ENCODE results near the gene BRD1.

BRD1 gene

GRCh38 chr22:49727191-49727880 is 100.3 kb downstream of the BRD1 start:
- Histone ChIP-seq H2BK5ac (ENCODE audit: low read depth, low read length, poor library complexity, severe bottlenecking) (no peak overlapping the region), H3K27me3 (ENCODE audit: control insufficient read depth in 1 of 2, insufficient read depth in 1 of 2, low read length in 2 of 2) (peaks cover 41 to 55% of the 10 kb centered on the region in 2 experiments), H2AK5ac (ENCODE audit: low read length, severe bottlenecking) (no peak overlapping the region), H3K36me3 (ENCODE audit: control insufficient read depth in 1 of 2, insufficient read depth in 2 of 2, low read depth in 1 of 2, low read length in 2 of 2) (no peaks in the 10 kb centered on the region), H2BK15ac (ENCODE audit: low read depth, poor library complexity, severe bottlenecking) (no peak overlapping the region), H3K9ac (ENCODE audit: low read length) (no peak overlapping the region), H4K8ac (ENCODE audit: low read length) (no peak overlapping the region), H3K4me1 (ENCODE audit: control insufficient read depth, insufficient read depth, low read depth, low read length) (peaks cover 3% of the 10 kb centered on the region), H2BK12ac (ENCODE audit: low read length in 2 of 2) (no peak overlapping the region), H4K91ac (ENCODE audit: low read length) (no peak overlapping the region), H2AFZ (ENCODE audit: low read depth, low read length) (no peak overlapping the region), H3K79me1 (replicated peaks; ENCODE audit: low read length, poor library complexity, severe bottlenecking) (no peaks in the 10 kb centered on the region), H3K23ac (ENCODE audit: low read length in 2 of 2) (no peak overlapping the region), H3K9me3 (ENCODE audit: control insufficient read depth, low read length) (peaks cover 3% of the 10 kb centered on the region), H3K4me3 (ENCODE audit: insufficient read depth in 1 of 2, low read depth in 1 of 2, low read length in 2 of 2) (no peak overlapping the region), H3K4me2 (ENCODE audit: low read length, poor library complexity, severe bottlenecking) (no peak overlapping the region), H3K18ac (ENCODE audit: low read depth in 1 of 2, low read length in 2 of 2) (no peak overlapping the region), H3K27ac (ENCODE audit: low read length, poor library complexity, severe bottlenecking) (no peak overlapping the region), H2BK120ac (ENCODE audit: low read depth, low read length) (no peak overlapping the region), H3K4ac (ENCODE audit: low read depth in 1 of 2, low read length in 2 of 2) (no peak overlapping the region), H3K14ac (ENCODE audit: low read length in 2 of 2) (no peak overlapping the region)
- WGBS: 88% methylated on average over 27 of the region's 27 CpGs
- no peak for DNase-seq

- Histone ChIP-seq H3K9ac (ENCODE audit: low read length) (no peak overlapping the region), H2AFZ (ENCODE audit: low read depth, low read length) (no peak overlapping the region), H3K4ac (ENCODE audit: low read depth in 1 of 2, low read length in 2 of 2) (no peak overlapping the region), H3K18ac (ENCODE audit: low read depth in 1 of 2, low read length in 2 of 2) (no peak overlapping the region), H2BK12ac (ENCODE audit: low read length in 2 of 2) (no peak overlapping the region), H2BK15ac (ENCODE audit: low read depth, poor library complexity, severe bottlenecking) (no peak overlapping the region), H3K27ac (ENCODE audit: low read length, poor library complexity, severe bottlenecking) (no peak overlapping the region), H3K27me3 (ENCODE audit: control insufficient read depth in 1 of 2, insufficient read depth in 1 of 2, low read length in 2 of 2) (peaks cover 41 to 56% of the 10 kb centered on the region in 2 experiments), H3K9me3 (ENCODE audit: control insufficient read depth, low read length) (peaks cover under 1% of the 10 kb centered on the region), H3K36me3 (ENCODE audit: control insufficient read depth in 1 of 2, insufficient read depth in 2 of 2, low read depth in 1 of 2, low read length in 2 of 2) (no peaks in the 10 kb centered on the region), H3K4me3 (ENCODE audit: insufficient read depth in 1 of 2, low read depth in 1 of 2, low read length in 2 of 2) (no peak overlapping the region), H3K4me1 (ENCODE audit: control insufficient read depth, insufficient read depth, low read depth, low read length) (peaks cover 3% of the 10 kb centered on the region), H2AK5ac (ENCODE audit: low read length, severe bottlenecking) (no peak overlapping the region), H4K8ac (ENCODE audit: low read length) (no peak overlapping the region), H3K4me2 (ENCODE audit: low read length, poor library complexity, severe bottlenecking) (no peak overlapping the region), H3K23ac (ENCODE audit: low read length in 2 of 2) (no peak overlapping the region), H2BK5ac (ENCODE audit: low read depth, low read length, poor library complexity, severe bottlenecking) (no peak overlapping the region), H3K79me1 (replicated peaks; ENCODE audit: low read length, poor library complexity, severe bottlenecking) (no peaks in the 10 kb centered on the region), H2BK120ac (ENCODE audit: low read depth, low read length) (no peak overlapping the region), H4K91ac (ENCODE audit: low read length) (no peak overlapping the region), H3K14ac (ENCODE audit: low read length in 2 of 2) (no peak overlapping the region)
- WGBS: 86% methylated on average over 17 of the region's 17 CpGs
- DNase-seq: no peak
Measured at GRCh38 chr22:49726701-49727101, 101.0 kb downstream of the BRD1 start.

- H4K8ac ChIP-seq (ENCODE audit: low read length): no peak overlapping the region
- H3K23ac ChIP-seq (ENCODE audit: low read length in 2 of 2): no peak overlapping the region
- no peak overlapping the region for H3K4me2 ChIP-seq (ENCODE audit: low read length, poor library complexity, severe bottlenecking)
- no peaks in the 10 kb centered on the region for H3K79me1 ChIP-seq (replicated peaks; ENCODE audit: low read length, poor library complexity, severe bottlenecking)
- 74% methylated on average over 10 of the region's 10 CpGs for WGBS
- no peak overlapping the region for H2BK12ac ChIP-seq (ENCODE audit: low read length in 2 of 2)
- H3K4me3 ChIP-seq (ENCODE audit: insufficient read depth in 1 of 2, low read depth in 1 of 2, low read length in 2 of 2): no peak overlapping the region
- no peak overlapping the region for H3K27ac ChIP-seq (ENCODE audit: low read length, poor library complexity, severe bottlenecking)
- no peak overlapping the region for H4K91ac ChIP-seq (ENCODE audit: low read length)
- no peak overlapping the region for H3K18ac ChIP-seq (ENCODE audit: low read depth in 1 of 2, low read length in 2 of 2)
- H3K9me3 ChIP-seq (ENCODE audit: control insufficient read depth, low read length): no peaks in the 10 kb centered on the region
- DNase-seq: no peak
- no peak overlapping the region for H2AK5ac ChIP-seq (ENCODE audit: low read length, severe bottlenecking)
- H3K36me3 ChIP-seq (ENCODE audit: control insufficient read depth in 1 of 2, insufficient read depth in 2 of 2, low read depth in 1 of 2, low read length in 2 of 2): no peaks in the 10 kb centered on the region
- H3K14ac ChIP-seq (ENCODE audit: low read length in 2 of 2): no peak overlapping the region
- peaks cover 3% of the 10 kb centered on the region for H3K4me1 ChIP-seq (ENCODE audit: control insufficient read depth, insufficient read depth, low read depth, low read length)
- H2BK15ac ChIP-seq (ENCODE audit: low read depth, poor library complexity, severe bottlenecking): no peak overlapping the region
- H2BK5ac ChIP-seq (ENCODE audit: low read depth, low read length, poor library complexity, severe bottlenecking): no peak overlapping the region
- peaks cover 41 to 56% of the 10 kb centered on the region in 2 experiments for H3K27me3 ChIP-seq (ENCODE audit: control insufficient read depth in 1 of 2, insufficient read depth in 1 of 2, low read length in 2 of 2)
- H3K4ac ChIP-seq (ENCODE audit: low read depth in 1 of 2, low read length in 2 of 2): no peak overlapping the region
- no peak overlapping the region for H2BK120ac ChIP-seq (ENCODE audit: low read depth, low read length)
- no peak overlapping the region for H3K9ac ChIP-seq (ENCODE audit: low read length)
- H2AFZ ChIP-seq (ENCODE audit: low read depth, low read length): no peak overlapping the region
Measured at GRCh38 chr22:49726022-49726681, 101.5 kb downstream of the BRD1 start.

GRCh38 chr22:49725516-49725915 is 102.2 kb downstream of the BRD1 start:
- Histone ChIP-seq H3K4me1 (ENCODE audit: control insufficient read depth, insufficient read depth, low read depth, low read length) (peaks cover 3% of the 10 kb centered on the region), H3K27ac (ENCODE audit: low read length, poor library complexity, severe bottlenecking) (no peak overlapping the region), H3K14ac (ENCODE audit: low read length in 2 of 2) (no peak overlapping the region), H3K23ac (ENCODE audit: low read length in 2 of 2) (no peak overlapping the region), H3K4ac (ENCODE audit: low read depth in 1 of 2, low read length in 2 of 2) (no peak overlapping the region), H3K79me1 (replicated peaks; ENCODE audit: low read length, poor library complexity, severe bottlenecking) (no peaks in the 10 kb centered on the region), H2BK5ac (ENCODE audit: low read depth, low read length, poor library complexity, severe bottlenecking) (no peak overlapping the region), H3K9ac (ENCODE audit: low read length) (no peak overlapping the region), H3K27me3 (ENCODE audit: control insufficient read depth in 1 of 2, insufficient read depth in 1 of 2, low read length in 2 of 2) (peaks cover 41 to 56% of the 10 kb centered on the region in 2 experiments), H2BK120ac (ENCODE audit: low read depth, low read length) (no peak overlapping the region), H4K91ac (ENCODE audit: low read length) (no peak overlapping the region), H2BK12ac (ENCODE audit: low read length in 2 of 2) (no peak overlapping the region), H4K8ac (ENCODE audit: low read length) (no peak overlapping the region), H2BK15ac (ENCODE audit: low read depth, poor library complexity, severe bottlenecking) (no peak overlapping the region), H3K4me3 (ENCODE audit: insufficient read depth in 1 of 2, low read depth in 1 of 2, low read length in 2 of 2) (no peak overlapping the region), H3K9me3 (ENCODE audit: control insufficient read depth, low read length) (no peaks in the 10 kb centered on the region), H2AFZ (ENCODE audit: low read depth, low read length) (no peak overlapping the region), H3K18ac (ENCODE audit: low read depth in 1 of 2, low read length in 2 of 2) (no peak overlapping the region), H3K36me3 (ENCODE audit: control insufficient read depth in 1 of 2, insufficient read depth in 2 of 2, low read depth in 1 of 2, low read length in 2 of 2) (no peaks in the 10 kb centered on the region), H2AK5ac (ENCODE audit: low read length, severe bottlenecking) (no peak overlapping the region), H3K4me2 (ENCODE audit: low read length, poor library complexity, severe bottlenecking) (no peak overlapping the region)
- DNase-seq: no peak
- WGBS: 89% methylated on average over 19 of the region's 19 CpGs

Data from mesenchymal stem cell (in vitro differentiated cells and primary cell).